Activated CD4-positive, alpha-beta memory T cell treated with anti-CD3 and anti-CD28 coated beads, Interleukin-2, amount 10 ng/mL, durations not matched to agents 7 days and 5 days (primary cell): ENCODE measurements around the gene GTF2H4. TPM values are rescaled to one million over a fixed set of nuclear protein-coding genes. Genes with fewer than 3 reads are reported as not detected.

Experiments used
- CTCF ChIA-PET: fragments of 350-600 bp; sonication (Branson Sonifier 250); formaldehyde crosslinking; loops from one replicate; lab custom pipeline; 2021; ENCODE audit warnings: antibody characterized with exemption, inconsistent platforms; lab: Charles Lee
- POLR2A ChIA-PET: fragments of 350-600 bp; sonication (Branson Sonifier 250); formaldehyde crosslinking; loops from one replicate; lab custom pipeline; 2021; ENCODE audit warnings: antibody characterized with exemption; lab: Charles Lee
- DNase-seq: peaks from one replicate; pipeline ENCODE4 v3.0.0-alpha.2; 2020
- H3K27ac Mint-ChIP-seq: one replicate; pipeline ENCODE4 v1.8.0; 2021; ENCODE audit warnings: mild to moderate bottlenecking, mixed read lengths
- H3K27me3 Mint-ChIP-seq: one replicate; pipeline ENCODE4 v1.8.0; 2021; ENCODE audit warnings: mixed read lengths
- H3K36me3 Mint-ChIP-seq: one replicate; pipeline ENCODE4 v1.8.0; 2021; ENCODE audit warnings: low read depth, mixed read lengths
- H3K4me1 Mint-ChIP-seq: one replicate; pipeline ENCODE4 v1.8.0; 2021; ENCODE audit warnings: mixed read lengths
- H3K4me3 Mint-ChIP-seq: one replicate; pipeline ENCODE4 v1.8.0; 2021; ENCODE audit warnings: mild to moderate bottlenecking, mixed read lengths
- H3K9me3 Mint-ChIP-seq: one replicate; pipeline ENCODE4 v1.8.0; 2021; ENCODE audit warnings: mixed read lengths
- total RNA-seq, 2 experiments: library from RNA; stranded (reverse); gene quantifications; one replicate each; pipeline ENCODE4 v1.2.3, GENCODE V29; 2021

GTF2H4 gene
- total RNA-seq, 2 experiments from 2014 or later = 25.6 to 26.4 TPM

- peaks cover 7% of the 10 kb centered on the region for H3K36me3 Mint-ChIP-seq
- no peak overlapping the region for H3K27ac Mint-ChIP-seq
- H3K9me3 Mint-ChIP-seq = peaks cover 11% of the 10 kb centered on the region
- POLR2A ChIA-PET = interaction anchor here (2.6 kb wide), 2 partner anchors 46 to 145 kb away, joined by 5 to 8 read pairs; no protein-coding TSS in a partner anchor
- DNase-seq = no peak
- peaks cover 18% of the 10 kb centered on the region for H3K4me1 Mint-ChIP-seq
- H3K27me3 Mint-ChIP-seq = peaks cover under 1% of the 10 kb centered on the region
- CTCF ChIA-PET = interaction anchor here (0.8 to 4.7 kb wide), 6 partner anchors 8 to 394 kb away, joined by 3 to 82 read pairs (median 4); no protein-coding TSS in a partner anchor
- H3K4me3 Mint-ChIP-seq = no peak overlapping the region
Measured at GRCh38 chr6:30876039-30876730, 31.8 kb upstream of the GTF2H4 start.

GRCh38 chr6:30877419-30878262, 30.4 kb upstream of the GTF2H4 start:
- Mint-ChIP-seq H3K27ac (no peak overlapping the region), H3K36me3 (peaks cover 2% of the 10 kb centered on the region), H3K4me3 (peak overlapping the region; percentile 49), H3K9me3 (peaks cover 5% of the 10 kb centered on the region), H3K4me1 (peaks cover 11% of the 10 kb centered on the region), H3K27me3 (peaks cover 8% of the 10 kb centered on the region)
- peak; percentile 77 for DNase-seq
- POLR2A ChIA-PET = interaction anchor here (2.6 kb wide), 2 partner anchors 48 to 147 kb away, joined by 5 to 8 read pairs; no protein-coding TSS in a partner anchor
- CTCF ChIA-PET = interaction anchor here (0.5 to 4.7 kb wide), 16 partner anchors 10 to 782 kb away, joined by 3 to 82 read pairs (median 3); partner anchors contain the start of gene VARS2

GRCh38 chr6:30879684-30880427, 28.2 kb upstream of the GTF2H4 start:
- no peaks in the 10 kb centered on the region for H3K36me3 Mint-ChIP-seq
- no peak overlapping the region for H3K27ac Mint-ChIP-seq
- H3K4me1 Mint-ChIP-seq = peaks cover 15% of the 10 kb centered on the region

GRCh38 chr6:30880698-30881252, 27.2 kb upstream of the GTF2H4 start:
- H3K4me1 Mint-ChIP-seq = peaks cover 22% of the 10 kb centered on the region

More at GRCh38 chr6:30879684-30880427, 28.2 kb upstream of the GTF2H4 start:
- no peaks in the 10 kb centered on the region for H3K9me3 Mint-ChIP-seq
- peaks cover 18% of the 10 kb centered on the region for H3K27me3 Mint-ChIP-seq
- no peak for DNase-seq
- ChIA-PET POLR2A (no interaction called here), CTCF (interaction anchor here (1.5 to 4.7 kb wide), 4 partner anchors 34 to 58 kb away, joined by 7 to 82 read pairs (median 14); partner anchors contain the start of gene VARS2)
- no peak overlapping the region for H3K4me3 Mint-ChIP-seq

GRCh38 chr6:30881392-30882203, 26.4 kb upstream of the GTF2H4 start:
- Mint-ChIP-seq H3K27ac (no peak overlapping the region), H3K27me3 (peaks cover 31% of the 10 kb centered on the region), H3K36me3 (no peaks in the 10 kb centered on the region), H3K4me3 (no peak overlapping the region), H3K4me1 (peaks cover 22% of the 10 kb centered on the region), H3K9me3 (no peaks in the 10 kb centered on the region)
- DNase-seq = no peak
- ChIA-PET CTCF (interaction anchor here (1.2 to 3.0 kb wide), 2 partner anchors 52 to 61 kb away, joined by 4 to 14 read pairs; no protein-coding TSS in a partner anchor), POLR2A (no interaction called here)

More at GRCh38 chr6:30880698-30881252, 27.2 kb upstream of the GTF2H4 start:
- CTCF ChIA-PET = interaction anchor here (1.2 to 3.0 kb wide), 2 partner anchors 51 to 60 kb away, joined by 4 to 14 read pairs; no protein-coding TSS in a partner anchor
- Mint-ChIP-seq H3K27me3 (peaks cover 24% of the 10 kb centered on the region), H3K9me3 (no peaks in the 10 kb centered on the region), H3K4me3 (no peak overlapping the region), H3K27ac (no peak overlapping the region), H3K36me3 (no peaks in the 10 kb centered on the region)
- POLR2A ChIA-PET = no interaction called here
- DNase-seq = no peak

GRCh38 chr6:30882204-30882758, 25.7 kb upstream of the GTF2H4 start:
- Mint-ChIP-seq H3K4me3 (no peak overlapping the region), H3K36me3 (no peaks in the 10 kb centered on the region), H3K27me3 (peaks cover 35% of the 10 kb centered on the region), H3K27ac (no peak overlapping the region), H3K9me3 (no peaks in the 10 kb centered on the region), H3K4me1 (peaks cover 19% of the 10 kb centered on the region)
- POLR2A ChIA-PET = no interaction called here
- CTCF ChIA-PET = interaction anchor here (3.0 to 3.7 kb wide), 2 partner anchors 53 to 205 kb away, joined by 12 to 14 read pairs; no protein-coding TSS in a partner anchor
- DNase-seq = no peak

GRCh38 chr6:30882759-30883684, 25.0 kb upstream of the GTF2H4 start:
- CTCF ChIA-PET = interaction anchor here (3.0 to 3.7 kb wide), 2 partner anchors 54 to 204 kb away, joined by 12 to 14 read pairs; no protein-coding TSS in a partner anchor
- POLR2A ChIA-PET = interaction anchor here (0.7 kb wide), 1 partner anchor 578 kb away, joined by 3 read pairs; no protein-coding TSS in a partner anchor
- DNase-seq = no peak

GRCh38 chr6:30883685-30884520, 24.1 kb upstream of the GTF2H4 start, which contains the start of gene DDR1:
DDR1 (plus strand) TSS chr6:30884519; CDS start chr6:30888730, 4,211 bp downstream.
- no peaks in the 10 kb centered on the region for H3K9me3 Mint-ChIP-seq
- H3K27me3 Mint-ChIP-seq = peaks cover 35% of the 10 kb centered on the region
- CTCF ChIA-PET = interaction anchor here (1.7 to 3.7 kb wide), 2 partner anchors 195 to 203 kb away, joined by 6 to 12 read pairs; no protein-coding TSS in a partner anchor
- H3K36me3 Mint-ChIP-seq = no peaks in the 10 kb centered on the region
- H3K4me3 Mint-ChIP-seq = peak within 1 kb of the TSS; percentile 66
- DNase-seq = peak; percentile 44
- POLR2A ChIA-PET = interaction anchor here (0.7 to 1.3 kb wide), 3 partner anchors 12 to 579 kb away, joined by 3 to 4 read pairs (median 3); no protein-coding TSS in a partner anchor
- H3K4me1 Mint-ChIP-seq = peaks cover 14% of the 10 kb centered on the region
- H3K27ac Mint-ChIP-seq = no peak within 1 kb of the TSS

More at GRCh38 chr6:30882759-30883684, 25.0 kb upstream of the GTF2H4 start:
- H3K36me3 Mint-ChIP-seq = no peaks in the 10 kb centered on the region
- H3K4me3 Mint-ChIP-seq = peak overlapping the region; percentile 53
- no peak overlapping the region for H3K27ac Mint-ChIP-seq
- H3K9me3 Mint-ChIP-seq = no peaks in the 10 kb centered on the region
- H3K4me1 Mint-ChIP-seq = peaks cover 14% of the 10 kb centered on the region
- peaks cover 35% of the 10 kb centered on the region for H3K27me3 Mint-ChIP-seq
